GM20431 (cell line): ENCODE results near the gene NT5C1B.

Experiments used
- in situ Hi-C: fragments of 300-500 bp; cut with MseI, MboI; formaldehyde crosslinking; loops from one replicate; pipeline ENCODE4 v1.15.0; 2020; ENCODE audit warnings: low sequenced_read_pairs; ENCODE audit not compliant: unreplicated experiment

Gene NT5C1B

DNA sequence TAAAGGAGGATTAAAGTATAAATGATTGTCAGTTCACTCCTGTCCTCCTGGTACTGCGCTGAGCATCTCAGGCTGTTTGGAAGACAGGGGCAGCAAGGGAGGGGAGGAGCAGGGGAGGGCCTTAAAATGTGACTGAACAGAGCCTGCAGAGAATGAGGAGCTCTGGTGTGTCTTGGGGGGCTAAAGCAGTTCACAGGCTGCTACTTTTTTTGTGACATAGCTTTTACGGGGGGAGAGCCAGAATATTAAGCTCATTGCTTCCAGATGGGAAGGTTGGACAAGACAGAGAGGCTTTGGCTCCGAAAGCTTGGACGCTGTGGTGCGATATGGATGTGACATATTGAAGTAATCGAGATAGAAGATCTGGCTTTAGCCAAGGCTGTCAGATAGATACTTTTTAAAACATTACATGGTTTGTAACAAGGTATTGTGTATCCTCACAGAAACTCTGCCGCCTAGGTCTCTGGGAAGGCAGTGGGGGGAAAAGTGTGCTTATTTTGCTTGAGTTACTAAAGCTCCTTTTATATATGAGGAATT, 69.4 kb downstream of the NT5C1B start:
- in situ Hi-C loops: loop anchor here (25.0 kb wide), 1 partner anchor 1342 kb away; no protein-coding TSS in a partner anchor

DNA sequence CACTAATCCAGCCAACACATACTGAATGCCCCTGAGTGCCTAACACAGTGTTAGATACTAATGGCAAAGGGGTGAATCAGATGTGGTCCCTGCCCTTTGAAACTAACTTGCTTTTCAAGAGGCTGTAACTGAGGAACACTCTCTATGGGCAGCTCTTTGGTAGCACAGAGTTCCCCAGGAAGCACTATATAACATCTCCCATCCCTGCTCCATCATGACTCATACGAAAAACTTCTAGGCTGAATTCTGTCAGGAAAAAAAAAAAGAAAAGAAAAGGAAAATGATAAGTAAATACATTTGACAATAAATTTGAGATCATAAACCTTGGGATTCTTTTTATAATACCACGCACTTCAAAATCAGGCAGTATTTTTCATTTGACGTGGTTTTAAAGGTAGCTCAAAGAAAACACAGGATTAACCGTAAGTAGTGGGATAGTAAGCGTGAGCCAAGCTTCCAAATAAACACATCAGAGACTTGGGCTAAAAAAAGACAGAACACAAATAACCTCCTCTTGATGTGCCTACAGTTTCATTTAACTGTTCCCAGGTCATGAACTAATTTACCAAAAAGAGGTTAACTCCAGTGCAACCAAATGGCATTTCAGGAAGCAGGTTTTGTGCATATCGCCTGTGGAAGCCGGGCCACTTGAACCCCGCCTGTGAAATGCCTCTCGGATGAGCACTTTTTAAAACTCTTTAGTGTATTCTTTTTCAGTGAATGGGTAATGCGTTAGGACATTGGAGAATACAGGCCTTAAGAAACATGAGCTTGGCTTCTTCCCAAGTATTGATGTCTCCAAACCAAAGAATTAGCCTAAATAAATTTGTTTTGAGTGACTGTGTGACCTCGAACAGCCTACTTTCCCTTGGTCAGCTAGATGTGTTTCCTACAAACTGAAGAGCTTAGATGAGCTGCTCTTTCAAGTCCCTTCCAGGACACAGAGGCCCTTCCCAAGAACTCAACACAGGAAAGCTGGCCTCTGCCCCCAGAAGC, 71.0 kb downstream of the NT5C1B start:
- in situ Hi-C loops: loop anchor here (25.0 kb wide), 1 partner anchor 1344 kb away; no protein-coding TSS in a partner anchor

DNA sequence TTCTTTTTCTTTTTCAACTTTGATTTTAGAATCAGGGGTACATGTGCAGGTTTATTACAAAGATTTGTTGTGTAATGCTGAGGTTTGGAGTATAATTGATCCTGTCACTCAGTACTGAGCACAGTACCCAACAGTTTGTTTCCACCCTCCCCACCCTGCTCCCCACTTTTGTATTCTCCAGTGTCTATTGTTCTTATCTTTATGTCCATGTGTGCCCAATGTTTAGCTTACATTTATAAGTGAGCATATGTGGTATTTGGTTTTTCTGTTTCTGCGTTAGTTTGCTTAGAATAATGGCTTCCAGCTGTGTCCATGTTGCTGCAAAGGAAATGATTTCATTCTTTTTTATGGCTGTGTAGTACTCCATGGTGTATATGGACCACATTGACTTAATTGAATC, 72.0 kb downstream of the NT5C1B start:
- in situ Hi-C loops: loop anchor here (25.0 kb wide), 1 partner anchor 1345 kb away; no protein-coding TSS in a partner anchor

DNA sequence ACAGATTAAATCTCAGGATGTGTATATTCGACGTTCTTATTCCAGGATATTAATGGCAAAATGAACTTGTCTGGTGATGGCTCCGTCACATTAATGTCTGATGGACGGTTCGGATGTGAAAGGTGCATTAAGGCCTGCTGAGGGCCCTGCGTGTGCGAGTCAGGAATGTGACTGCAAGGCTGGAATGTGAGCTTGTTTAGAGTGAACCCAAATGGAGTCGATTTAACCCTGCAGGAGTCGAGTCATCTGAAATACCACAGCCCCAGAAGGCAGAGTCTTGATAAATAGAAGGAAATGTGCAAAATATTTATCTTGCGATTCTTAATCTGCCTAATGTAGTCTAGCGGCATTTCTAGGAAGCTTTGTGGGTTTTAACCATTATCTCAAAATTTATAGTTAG, 73.3 kb downstream of the NT5C1B start:
- in situ Hi-C loops: loop anchor here (25.0 kb wide), 1 partner anchor 1346 kb away; no protein-coding TSS in a partner anchor

DNA sequence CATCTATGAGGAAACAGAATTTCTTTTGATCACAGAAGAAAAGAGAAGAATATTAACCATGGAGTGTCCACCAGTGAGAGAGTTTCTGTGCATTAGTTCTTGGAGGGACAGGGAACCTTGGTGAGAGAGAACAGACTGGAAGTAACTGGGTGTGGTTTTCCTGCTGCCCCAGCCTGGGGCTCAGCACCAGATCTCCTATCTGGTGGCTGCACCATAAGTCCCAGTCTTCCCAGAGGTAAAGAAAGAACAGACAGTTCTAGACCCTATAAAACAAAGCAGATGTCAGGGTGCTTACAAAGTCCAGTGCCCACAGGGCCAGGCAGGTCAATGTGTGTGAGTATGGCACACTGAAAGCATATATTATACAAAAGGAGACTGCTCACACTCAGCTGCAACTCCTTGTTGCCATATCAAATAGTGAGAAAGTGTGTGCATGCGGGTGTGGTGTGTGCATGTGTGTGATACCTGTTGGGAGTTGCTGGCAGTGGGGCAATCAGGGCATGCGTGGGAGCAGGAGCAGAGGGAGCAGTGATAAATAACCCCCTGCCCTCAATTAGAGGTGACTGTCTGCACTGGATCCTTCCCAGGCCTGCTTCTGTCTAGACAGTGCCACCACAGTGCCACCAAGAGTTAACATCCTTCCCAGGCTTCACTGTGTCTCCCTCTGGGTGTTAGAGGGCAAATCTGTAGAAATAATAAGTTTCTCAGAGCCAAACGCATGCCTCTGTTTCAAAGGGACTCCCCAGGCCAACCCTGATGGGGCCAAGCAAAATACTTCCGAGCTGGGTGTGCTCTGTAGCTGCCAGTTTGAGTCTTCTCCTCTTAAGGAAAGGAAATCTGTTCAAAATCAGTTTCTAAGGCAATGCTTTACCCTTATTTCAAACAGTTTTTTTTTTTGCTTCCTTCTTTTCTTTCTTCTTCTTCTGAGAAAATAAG, 74.6 kb downstream of the NT5C1B start:
- in situ Hi-C loops: loop anchor here (25.0 kb wide), 1 partner anchor 1348 kb away; no protein-coding TSS in a partner anchor
